Inflammatory macrophage treated with lipopolysaccharide for 4 hours (primary cell): ENCODE results near the gene SEMA6B.

ENCODE experiments used
- DNase-seq: peaks from one replicate; pipeline ENCODE4 v3.0.0-alpha.2; 2020

SEMA6B gene

GRCh38 chr19:4571305-4571917, 11.9 kb upstream of the SEMA6B start:
- no peak for DNase-seq

DNA sequence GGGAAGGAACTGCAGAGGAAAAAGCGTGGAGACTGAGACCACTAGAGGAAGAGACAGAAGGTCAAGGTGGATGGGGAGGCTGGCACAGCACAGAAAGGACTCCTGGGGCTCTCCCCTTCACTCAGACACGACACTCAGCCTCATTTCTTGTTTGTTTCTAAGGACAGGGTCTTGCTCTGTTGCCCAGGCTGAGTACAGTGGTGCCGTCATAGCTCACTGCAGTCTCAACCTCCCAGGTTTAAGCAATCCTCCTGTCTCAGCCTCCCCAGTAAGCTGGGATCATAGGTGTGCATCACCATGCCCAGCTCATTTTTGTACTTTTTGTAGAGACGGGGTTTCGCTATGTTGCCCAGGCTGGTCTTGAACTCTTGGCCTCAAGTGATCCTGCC, 11.4 kb upstream of the SEMA6B start:
- no peak for DNase-seq

DNA sequence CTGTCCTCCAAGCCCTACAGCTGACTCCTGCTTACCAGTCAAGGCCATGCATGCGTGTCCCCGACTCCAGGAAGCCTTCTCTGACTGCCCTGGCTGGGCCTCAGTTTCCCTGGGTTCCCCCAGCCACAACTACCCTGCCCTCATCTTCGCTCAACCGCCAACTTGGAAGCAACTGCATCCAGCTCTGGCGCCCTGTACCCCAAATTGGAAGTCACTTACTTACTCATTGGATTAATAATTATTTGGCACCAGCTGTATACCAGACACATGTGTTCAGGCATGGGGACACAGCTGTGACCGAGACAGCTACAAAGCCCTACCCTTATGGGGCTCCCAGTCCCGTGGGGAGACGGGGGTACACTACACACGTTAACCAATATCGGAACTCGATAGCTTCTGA, 10.9 kb upstream of the SEMA6B start:
- no peak for DNase-seq

DNA sequence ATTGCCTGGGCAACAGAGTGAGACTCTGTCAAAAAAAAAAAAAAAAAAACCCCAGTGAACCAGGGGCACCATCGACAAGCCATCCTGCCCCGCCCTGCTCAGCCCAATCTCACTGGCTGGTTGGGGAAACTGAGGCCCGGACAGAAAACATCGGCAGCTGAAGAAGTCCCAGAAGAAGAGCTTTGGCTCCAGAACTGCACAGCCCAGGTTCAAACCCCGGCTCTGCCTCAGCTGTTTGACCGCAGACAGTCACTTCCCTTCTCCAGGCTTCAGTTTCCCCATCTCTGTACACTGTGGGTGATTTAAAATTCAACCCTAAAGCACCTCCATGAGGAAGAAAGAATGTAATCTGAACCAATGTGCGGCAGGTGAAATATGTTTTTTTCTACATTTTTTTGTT, 9.4 kb upstream of the SEMA6B start:
- peak; percentile 59 for DNase-seq

GRCh38 chr19:4567584-4568071, 8.1 kb upstream of the SEMA6B start:
- DNase-seq, result peak; percentile 73

DNA sequence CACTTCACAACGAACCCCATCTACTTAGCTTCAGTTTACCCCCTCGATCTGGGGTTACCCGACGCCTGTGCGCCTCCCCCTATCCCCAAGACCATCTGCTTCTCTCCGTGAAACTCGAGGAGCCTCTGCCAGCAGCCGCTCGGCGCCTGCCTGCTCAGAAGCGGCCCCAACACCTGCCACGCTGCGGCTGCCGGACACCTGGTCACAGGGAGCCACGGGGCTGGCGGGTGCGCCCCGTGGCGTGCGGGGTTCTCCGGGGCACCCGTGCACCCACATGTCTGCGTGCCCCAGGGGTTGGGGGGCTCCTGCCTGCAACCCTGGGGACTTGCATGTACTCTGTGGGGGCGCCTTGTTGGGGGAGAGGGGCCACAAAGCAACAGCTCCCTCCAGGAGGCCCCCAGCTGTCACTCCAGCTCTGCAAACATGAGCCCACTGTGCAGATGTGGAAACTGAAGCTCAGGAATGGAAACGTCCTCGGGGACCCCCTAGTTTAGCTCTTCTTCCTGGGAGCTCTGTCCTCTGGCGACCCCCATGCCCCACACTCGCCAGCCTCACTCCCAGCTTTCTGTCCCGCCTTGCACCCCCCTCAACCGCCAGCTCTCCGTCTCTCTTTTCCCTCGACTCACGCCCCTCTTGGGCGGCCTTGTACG, 7.0 kb upstream of the SEMA6B start:
- DNase-seq, result no peak

DNA sequence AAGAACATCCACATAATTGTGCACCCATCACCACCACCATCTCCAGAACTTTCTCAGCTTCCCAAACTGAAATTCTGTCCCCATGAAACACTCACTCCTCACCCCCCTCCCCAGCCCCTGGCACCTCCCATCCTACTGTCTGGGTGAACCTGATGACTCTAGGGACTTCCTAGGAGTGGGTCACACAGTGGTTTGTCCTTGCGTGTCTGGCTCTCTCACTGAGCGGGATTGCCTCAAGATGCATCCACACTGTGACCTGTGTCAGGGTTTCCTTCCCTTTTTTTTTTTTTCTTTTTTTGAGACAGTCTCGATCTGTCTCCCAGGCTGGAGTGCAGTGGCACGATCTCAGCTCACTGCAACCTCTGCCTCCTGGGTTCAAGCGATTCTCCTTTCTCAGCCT, 4.1 kb upstream of the SEMA6B start:
- peak; percentile 88 for DNase-seq

- peak; percentile 85 for DNase-seq
Measured at GRCh38 chr19:4562085-4562484, 2.6 kb upstream of the SEMA6B start.

DNA sequence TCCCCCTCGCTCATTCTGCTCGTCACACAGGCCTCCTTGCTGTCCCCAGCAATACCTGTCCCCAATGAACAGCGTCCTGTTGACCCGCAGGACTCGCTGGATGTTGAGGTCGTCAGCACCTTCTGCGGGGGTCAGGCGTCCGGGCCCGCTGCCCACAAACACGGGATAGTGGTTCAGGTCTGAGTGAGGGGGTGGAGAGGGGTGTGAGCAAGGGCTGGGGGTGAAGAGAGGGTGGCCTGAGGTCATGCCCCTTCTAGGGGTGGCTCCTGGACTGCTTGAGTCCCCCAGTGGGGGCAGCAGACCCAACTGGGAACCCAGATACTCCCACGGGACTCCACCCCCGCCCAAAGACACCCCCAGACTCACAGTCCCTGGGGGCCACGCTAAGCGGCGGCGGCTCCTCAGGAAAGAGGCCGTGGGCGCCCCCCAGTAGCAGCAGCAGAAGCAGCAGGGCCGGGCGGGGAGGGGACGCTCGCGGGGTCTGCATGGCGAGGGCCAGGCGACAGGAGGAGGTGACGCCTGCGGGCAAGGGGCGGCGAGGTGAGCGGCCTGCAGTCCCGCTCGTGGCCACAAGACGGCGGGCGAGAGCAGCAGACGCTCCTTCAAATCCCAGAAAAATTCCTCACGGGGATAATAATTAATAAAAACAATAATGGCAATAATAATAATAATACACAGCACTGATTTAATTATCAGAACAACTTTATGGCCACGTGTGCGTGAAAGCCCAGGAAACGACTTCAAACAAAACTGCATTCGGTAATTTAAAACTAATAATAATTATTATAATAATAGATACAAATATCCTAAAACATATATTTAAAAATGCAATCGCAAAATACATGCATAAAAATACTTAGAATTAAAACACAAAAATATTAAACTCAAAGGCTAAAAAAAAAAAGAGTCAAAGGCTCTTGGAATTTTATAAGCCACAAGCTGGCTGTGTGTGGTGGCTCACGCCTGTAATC, 1.2 kb downstream of the SEMA6B start:
- DNase-seq, result peak; percentile 13

DNA sequence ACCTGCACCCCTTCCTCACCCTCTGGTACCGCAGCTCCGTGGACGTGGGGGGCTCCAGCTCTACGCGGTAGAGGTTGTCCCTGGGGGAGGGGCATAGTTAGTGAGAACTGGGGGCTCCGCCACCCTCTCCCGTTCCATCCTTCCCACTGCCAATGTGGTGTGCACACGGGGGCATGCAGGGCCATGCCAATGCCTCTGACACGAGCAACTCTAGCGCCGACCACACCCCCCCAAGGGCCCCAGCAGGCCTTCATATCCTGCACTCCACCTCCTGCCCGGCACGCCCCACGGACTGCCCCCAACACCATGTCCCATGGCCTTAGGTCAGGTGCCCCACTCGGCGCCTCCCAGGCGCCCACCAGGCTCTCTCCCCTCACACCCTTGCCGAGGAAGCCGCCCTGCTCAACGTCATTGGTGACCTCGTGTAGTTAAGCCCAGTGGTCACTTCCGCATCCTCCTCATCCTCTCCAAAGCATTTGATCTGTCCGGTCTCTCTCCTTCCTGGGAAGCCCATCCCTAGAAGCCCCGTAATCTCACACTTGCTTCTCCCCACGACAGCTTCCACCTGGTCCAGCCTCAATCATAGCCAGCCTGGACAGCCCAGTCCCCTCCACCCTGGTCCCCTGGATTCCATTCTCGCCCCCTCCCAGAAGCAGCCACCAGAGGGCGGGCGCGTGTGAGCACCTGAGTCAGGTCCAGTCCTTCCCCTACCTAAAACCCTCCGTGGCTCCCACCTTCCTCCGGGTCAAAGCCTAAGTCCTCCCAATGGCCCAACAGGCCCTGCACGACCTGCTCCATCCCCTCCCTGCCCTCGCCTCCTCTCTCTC, 2.1 kb downstream of the SEMA6B start:
- DNase-seq, result no peak

- peak; percentile 45 for DNase-seq
Measured at GRCh38 chr19:4556597-4557127, 2.8 kb downstream of the SEMA6B start.

GRCh38 chr19:4555657-4556561, 3.6 kb downstream of the SEMA6B start:
- DNase-seq, result peak; percentile 12

- no peak for DNase-seq
Measured at GRCh38 chr19:4554717-4555116, 4.8 kb downstream of the SEMA6B start.

DNA sequence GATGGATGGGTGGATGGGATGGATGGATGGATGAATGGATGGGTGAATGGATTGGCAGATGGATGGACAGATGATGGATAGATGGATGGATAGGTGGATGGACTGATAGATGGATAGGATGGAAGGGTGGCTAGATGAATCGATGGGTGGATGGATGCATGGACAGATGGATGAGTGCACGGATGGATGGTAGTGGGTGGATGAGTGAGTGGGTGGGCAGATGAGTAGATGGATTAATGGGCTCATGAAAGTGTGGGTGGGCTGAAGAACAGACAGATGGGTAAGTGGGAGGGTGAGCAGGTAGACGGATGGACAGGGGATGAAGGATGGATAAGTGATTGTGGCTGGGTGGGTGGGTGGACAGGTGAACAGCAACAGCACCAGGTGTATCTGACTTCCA, 5.7 kb downstream of the SEMA6B start:
- no peak for DNase-seq

DNA sequence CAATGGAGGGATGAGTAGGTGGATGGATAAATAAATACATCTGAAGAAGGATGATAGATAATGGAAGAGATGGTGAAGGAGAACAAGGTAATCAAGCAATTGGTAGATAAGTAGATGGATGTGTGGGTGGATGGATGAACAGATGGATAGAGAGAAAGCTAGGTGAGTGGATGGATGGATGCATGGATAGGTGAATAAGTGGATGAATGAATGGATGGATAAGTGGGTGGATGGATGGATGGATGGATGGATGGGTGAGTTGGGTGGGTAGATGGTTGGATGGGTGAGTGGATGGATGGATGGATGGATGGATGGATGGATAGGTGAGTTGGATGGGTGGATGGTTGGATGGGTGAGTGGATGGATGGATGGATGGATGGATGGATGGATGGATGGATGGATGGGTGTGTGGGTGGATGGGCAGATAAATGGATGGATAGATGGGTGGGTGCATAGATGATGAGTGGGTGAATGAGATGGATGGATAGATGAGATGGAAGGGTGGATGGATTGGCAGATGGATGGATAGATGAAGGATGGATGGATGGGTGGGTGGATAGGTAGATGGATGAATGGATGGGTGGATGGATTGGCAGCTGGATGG, 6.3 kb downstream of the SEMA6B start:
- DNase-seq, result no peak

- no peak for DNase-seq
Measured at GRCh38 chr19:4552525-4552819, 7.0 kb downstream of the SEMA6B start.

GRCh38 chr19:4550479-4551050, 8.9 kb downstream of the SEMA6B start:
- DNase-seq, result no peak

GRCh38 chr19:4550018-4550417, 9.5 kb downstream of the SEMA6B start:
- DNase-seq, result no peak

- no peak for DNase-seq
Measured at GRCh38 chr19:4548238-4548584, 11.3 kb downstream of the SEMA6B start.

- DNase-seq, result peak; percentile 30
Measured at GRCh38 chr19:4547303-4548237, 11.9 kb downstream of the SEMA6B start.
